Stomach (tissue), 4 donors: ENCODE results near the gene STRADA.

Experiments
- CTCF ChIP-seq, 7 experiments: fragments of 450-650 bp in 4 of 7; fragments of 200-600 bp in 3 of 7; sonication (generic) in 3 of 7; IDR thresholded peaks; one replicate each; pipeline ENCODE4 v1.5.1; 2016 to 2019; ENCODE audit warnings: antibody characterized with exemption in 7 of 7, control low read depth in 2 of 7, mild to moderate bottlenecking in 1 of 7
- POLR2A ChIP-seq, 4 donors: fragments of 450-650 bp; IDR thresholded peaks; one replicate each; pipeline ENCODE4 v1.6.1; 2016; ENCODE audit warnings: antibody characterized with exemption in 4 of 4, control low read depth in 2 of 4, mild to moderate bottlenecking in 1 of 4, moderate library complexity in 1 of 4

GRCh38 chr17:63698381-63698885 is 43.2 kb downstream of the STRADA start:
- no peak for TF ChIP-seq POLR2A (IDR thresholded peaks at IDR 0.05)
- TF ChIP-seq CTCF (IDR thresholded peaks at IDR 0.05): no peak
